HCT116 (cell line): ENCODE results near the gene KCNJ14. TPM values are rescaled to one million over a fixed set of nuclear protein-coding genes. Genes with fewer than 3 reads are reported as not detected.

ENCODE experiments used
- ATAC-seq: fragments of 200-7000 bp; cut with Tn5 transposase; 2 replicates; pipeline ENCODE4 v1.9.1; 2020; ENCODE audit warnings: mild to moderate bottlenecking, moderate library complexity
- BruUV-seq: library from RNA; stranded (reverse); fragments of 400-500 nt; replicated peaks from 2 replicates; lab custom pipeline; 2021; lab: Mats Ljungman, UMichigan
- CTCF ChIA-PET: fragments of 300-600 bp; sonication (Branson Sonifier 250); formaldehyde crosslinking; loops from one replicate; lab custom pipeline; 2021; ENCODE audit warnings: antibody characterized with exemption; lab: Charles Lee
- POLR2A ChIA-PET: fragments of 300-600, 350-600 bp; sonication (Branson Sonifier 250); formaldehyde crosslinking; loops from one replicate; lab custom pipeline; 2021; ENCODE audit warnings: antibody characterized with exemption; lab: Charles Lee
- RAD21 ChIA-PET, 2 experiments: fragments of 300-600 bp; sonication (Branson Sonifier 250); formaldehyde crosslinking; loops; one replicate each; lab custom pipeline; 2023; ENCODE audit warnings: low total read pairs in 2 of 2; ENCODE audit not compliant: uncharacterized antibody in 2 of 2, unreplicated experiment in 2 of 2, low non-redundant PET in 1 of 2; lab: Charles Lee
- DNase-seq: peaks from one replicate; pipeline ENCODE4 v3.0.0-alpha.2; 2010; ENCODE audit warnings: low read depth, low spot score
- H2AFZ ChIP-seq: fragments of 200-600 bp; shearing (Covaris generic), sonication (generic); 2 replicates; pipeline ENCODE4 v1.6.1; 2017; ENCODE audit warnings: low read depth, mixed run types, mixed read lengths, antibody characterized with exemption, low read length; ENCODE audit not compliant: poor library complexity, severe bottlenecking
- H3K27ac ChIP-seq: 2 replicates; pipeline ENCODE4 v1.5.1; 2012; ENCODE audit warnings: low read depth, low read length
- H3K27me3 ChIP-seq: fragments of 200-600 bp; sonication (generic); 2 replicates; pipeline ENCODE4 v1.6.1; 2016; ENCODE audit warnings: mixed run types, low read length, mixed read lengths; ENCODE audit not compliant: insufficient read depth
- H3K36me3 ChIP-seq, 2 experiments: fragments of 200-500 bp in 1 of 2; fragments of 200-600 bp in 1 of 2; sonication (Bioruptor generic) in 1 of 2; sonication (generic) in 1 of 2; 2 replicates each; pipeline versions ENCODE4 v1.5.1 to v1.6.1; 2014 to 2016; ENCODE audit warnings: low read length in 2 of 2, inconsistent platforms in 1 of 2, mixed read lengths in 1 of 2, mixed run types in 1 of 2; ENCODE audit not compliant: insufficient read depth in 2 of 2, control insufficient read depth in 1 of 2
- H3K4me1 ChIP-seq, 2 experiments: fragments of 200-600 bp in 1 of 2; sonication (generic) in 1 of 2; 2 replicates each; pipeline versions ENCODE4 v1.5.1 to v1.6.1; 2012 to 2017; ENCODE audit warnings: low read length in 2 of 2, inconsistent platforms in 1 of 2, mild to moderate bottlenecking in 1 of 2, mixed read lengths in 1 of 2, mixed run types in 1 of 2, moderate library complexity in 1 of 2; ENCODE audit not compliant: insufficient read depth in 2 of 2, control insufficient read depth in 1 of 2
- H3K4me2 ChIP-seq: fragments of 200-600 bp; sonication (generic); 2 replicates; pipeline ENCODE4 v1.6.1; 2017; ENCODE audit warnings: mixed run types, low read length, mixed read lengths
- H3K4me3 ChIP-seq, 2 experiments: fragments of 200-600 bp in 1 of 2; sonication (generic) in 1 of 2; replicated peaks in 1 of 2; 2 replicates each; pipeline ENCODE4 v1.5.1; 2011 to 2016; ENCODE audit warnings: low read length in 2 of 2, control low read depth in 1 of 2, low read depth in 1 of 2, mild to moderate bottlenecking in 1 of 2, mixed read lengths in 1 of 2, mixed run types in 1 of 2
- H3K79me2 ChIP-seq: fragments of 200-600 bp; sonication (generic); 2 replicates; pipeline ENCODE4 v1.6.1; 2017; ENCODE audit warnings: mild to moderate bottlenecking, mixed run types, low read length, moderate library complexity, mixed read lengths; ENCODE audit not compliant: insufficient read depth
- H3K9ac ChIP-seq: fragments of 200-600 bp; sonication (generic); 2 replicates; pipeline ENCODE4 v1.6.1; 2016; ENCODE audit warnings: low read length, mixed read lengths
- H3K9me2 ChIP-seq: fragments of 200-600 bp; sonication (generic), shearing (Covaris generic); 2 replicates; pipeline ENCODE4 v1.6.1; 2017; ENCODE audit warnings: mixed run types, mild to moderate bottlenecking, moderate library complexity; ENCODE audit not compliant: insufficient read depth
- H3K9me3 ChIP-seq, 2 experiments: fragments of 200-500 bp in 1 of 2; fragments of 200-600 bp in 1 of 2; sonication (Bioruptor generic) in 1 of 2; sonication (generic) in 1 of 2; 2 replicates each; pipeline ENCODE4 v1.6.1; 2014 to 2017; ENCODE audit warnings: low read length in 2 of 2, mixed read lengths in 2 of 2, inconsistent platforms in 1 of 2, low read depth in 1 of 2, mild to moderate bottlenecking in 1 of 2, mixed run types in 1 of 2, moderate library complexity in 1 of 2; ENCODE audit not compliant: control insufficient read depth in 1 of 2, insufficient read depth in 1 of 2
- H4K20me1 ChIP-seq: fragments of 200-600 bp; sonication (generic), shearing (Covaris generic); 2 replicates; pipeline ENCODE4 v1.6.1; 2017; ENCODE audit warnings: mixed run types, mild to moderate bottlenecking, moderate library complexity; ENCODE audit not compliant: insufficient read depth
- ATF3 ChIP-seq: IDR thresholded peaks from 2 replicates; pipeline ENCODE4 v1.6.1; 2012
- CTCF ChIP-seq, 3 experiments: fragments of 200-600 bp in 1 of 3; sonication (generic) in 1 of 3; IDR thresholded peaks in 2 of 3; conservative IDR thresholded peaks in 1 of 3; 2 replicates each; pipeline ENCODE4 v1.5.1; 2012 to 2017; ENCODE audit warnings: low read depth in 2 of 3, low read length in 2 of 3, antibody characterized with exemption in 1 of 3, borderline replicate concordance in 1 of 3, control low read depth in 1 of 3, mild to moderate bottlenecking in 1 of 3, mixed read lengths in 1 of 3, mixed run types in 1 of 3, moderate library complexity in 1 of 3; ENCODE audit not compliant: insufficient read depth in 1 of 3
- ELF1 ChIP-seq: IDR thresholded peaks from 2 replicates; pipeline ENCODE4 v1.6.1; 2012; ENCODE audit warnings: low read depth, borderline replicate concordance
- EZH2 ChIP-seq: fragments of 200-600 bp; sonication (generic); IDR thresholded peaks from 2 replicates; pipeline ENCODE4 v1.6.1; 2017; ENCODE audit warnings: antibody characterized with exemption, mixed run types
- EZH2phosphoT487 ChIP-seq: fragments of 200-600 bp; IDR thresholded peaks from 2 replicates; pipeline ENCODE4 v1.6.1; 2018; ENCODE audit warnings: antibody characterized with exemption, borderline replicate concordance
- FOSL1 ChIP-seq: IDR thresholded peaks from 2 replicates; pipeline ENCODE4 v1.6.1; 2012; ENCODE audit warnings: low read depth
- JUND ChIP-seq: IDR thresholded peaks from 2 replicates; pipeline ENCODE4 v1.6.1; 2012
- POLR2A ChIP-seq: IDR thresholded peaks from 2 replicates; pipeline ENCODE4 v1.7.0; 2011; ENCODE audit warnings: borderline replicate concordance; ENCODE audit not compliant: insufficient read depth, insufficient read length; ENCODE audit errors: extremely low read depth
- POLR2AphosphoS5 ChIP-seq: IDR thresholded peaks from 2 replicates; pipeline ENCODE4 v1.6.1; 2011; ENCODE audit warnings: mild to moderate bottlenecking, low read depth, low read length, moderate library complexity
- SIN3A ChIP-seq: IDR thresholded peaks from 2 replicates; pipeline ENCODE4 v1.6.1; 2012; ENCODE audit warnings: low read depth
- TCF7L2 ChIP-seq: IDR thresholded peaks from 2 replicates; pipeline ENCODE4 v1.7.0; 2011; ENCODE audit warnings: borderline replicate concordance, inconsistent platforms; ENCODE audit not compliant: insufficient read depth, insufficient read length; ENCODE audit errors: extremely low read depth
- YY1 ChIP-seq: IDR thresholded peaks from 2 replicates; pipeline ENCODE4 v1.6.1; 2011; ENCODE audit warnings: low read length, low read depth, moderate library complexity, mild to moderate bottlenecking; ENCODE audit not compliant: insufficient replicate concordance; ENCODE audit errors: extremely low read depth
- ZBTB33 ChIP-seq: IDR thresholded peaks from 2 replicates; pipeline ENCODE4 v1.6.1; 2011; ENCODE audit warnings: mild to moderate bottlenecking, low read length, moderate library complexity; ENCODE audit not compliant: insufficient replicate concordance; ENCODE audit errors: extremely low read depth
- ZNF274 ChIP-seq: fragments of 200-500 bp; sonication (Bioruptor generic); IDR thresholded peaks from 2 replicates; pipeline ENCODE4 v1.6.1; 2014; ENCODE audit warnings: mild to moderate bottlenecking, low read depth, low read length, inconsistent platforms
- intact Hi-C: fragments of 100-400 bp; cut with micrococcal nuclease; formaldehyde crosslinking; loops from 2 replicates; pipeline ENCODE4 v1.10.0; 2022
- total RNA-seq: library from RNA; stranded (reverse); gene quantifications from one replicate; pipeline ENCODE4 v1.2.1, GENCODE V29; 2021; ENCODE audit not compliant: unreplicated experiment

Gene KCNJ14
- total RNA-seq, 1 experiment from 2014 or later = 2.5 TPM

GRCh38 chr19:48480183-48480557, 24.8 kb downstream of the KCNJ14 start:
- ATAC-seq (no peak), DNase-seq (no peak)
- intact Hi-C loops = no loop called here
- Histone ChIP-seq H3K79me2 (no peaks in the 10 kb centered on the region), H3K9me3 (no peaks in the 10 kb centered on the region), H3K9me2 (no peaks in the 10 kb centered on the region), H4K20me1 (no peaks in the 10 kb centered on the region), H3K4me2 (no peak overlapping the region), H3K27me3 (no peaks in the 10 kb centered on the region), H3K27ac (no peak overlapping the region; the same call in 1 of the 2 replicates), H3K36me3 (peaks cover 2 to 29% of the 10 kb centered on the region in 2 experiments; a peak in 1 of 4 replicates), H3K4me1 (peaks cover 0 to 22% of the 10 kb centered on the region in 2 experiments; a peak in 2 of 4 replicates), H2AFZ (no peak overlapping the region), H3K9ac (no peak overlapping the region), H3K4me3 (no peak overlapping the region)
- POLR2A ChIA-PET = no interaction called here
- no peak for TF ChIP-seq EZH2
- peak; percentile 35; the same call in 1 of the 2 replicates for TF ChIP-seq POLR2AphosphoS5
- RAD21 ChIA-PET = no interaction called here
- CTCF ChIA-PET = no interaction called here
- no TSS peak for BruUV-seq

- ChIA-PET CTCF (no interaction called here), POLR2A (no interaction called here), RAD21 (no interaction called here)
- Histone ChIP-seq H2AFZ (no peak overlapping the region), H3K27me3 (no peaks in the 10 kb centered on the region), H3K4me2 (no peak overlapping the region), H3K4me3 (no peak overlapping the region), H3K9me2 (no peaks in the 10 kb centered on the region), H4K20me1 (no peaks in the 10 kb centered on the region), H3K36me3 (peaks cover 2 to 23% of the 10 kb centered on the region in 2 experiments; a peak in 1 of 4 replicates), H3K27ac (no peak overlapping the region), H3K4me1 (peaks cover 3 to 28% of the 10 kb centered on the region in 2 experiments), H3K9me3 (no peaks in the 10 kb centered on the region), H3K9ac (no peak overlapping the region), H3K79me2 (no peaks in the 10 kb centered on the region)
- DNase-seq = no peak
- no TSS peak for BruUV-seq
- no peak for ATAC-seq
- intact Hi-C loops = no loop called here
- no peak for TF ChIP-seq ATF3
- TF ChIP-seq YY1 = no peak
- no peak for TF ChIP-seq EZH2
- no peak for TF ChIP-seq ZNF274
- TF ChIP-seq TCF7L2 = no peak
- no peak for TF ChIP-seq ZBTB33
- TF ChIP-seq ELF1 = no peak
- no peak for TF ChIP-seq EZH2phosphoT487
- no peak for TF ChIP-seq JUND
- TF ChIP-seq CTCF (IDR thresholded peaks at IDR 0.05 in 2 of 3, conservative IDR thresholded peaks at IDR 0.05 in 1 of 3; ENCODE audit: borderline replicate concordance in 1 of 3, insufficient read depth in 1 of 3, low read depth in 2 of 3, low read length in 2 of 3) = no peak
- no peak for TF ChIP-seq POLR2A
- TF ChIP-seq FOSL1 = no peak
- TF ChIP-seq SIN3A = no peak
- no peak for TF ChIP-seq POLR2AphosphoS5
These were observed 25.5 kb downstream of the KCNJ14 start for GRCh38 chr19:48480558-48481500.
